GM12878 (cell line): ENCODE measurements around the gene ACSF2. TPM values are rescaled to one million over a fixed set of nuclear protein-coding genes. Genes with fewer than 3 reads are reported as not detected.

Experiments
- ATF7 ChIP-seq: fragments of 450-650 bp; IDR thresholded peaks from 2 replicates; pipeline ENCODE4 v1.6.1; 2016; ENCODE audit warnings: low read depth, mild to moderate bottlenecking
- BCL11A ChIP-seq: IDR thresholded peaks from 2 replicates; pipeline ENCODE4 v1.6.1; 2011; ENCODE audit warnings: low read depth, low read length
- CBX3 ChIP-seq: fragments of 200-600 bp; sonication (generic); IDR thresholded peaks from 2 replicates; pipeline ENCODE4 v1.6.1; 2016; ENCODE audit warnings: low read depth, borderline replicate concordance
- CREB1 ChIP-seq: IDR thresholded peaks from 2 replicates; pipeline ENCODE4 v1.6.1; 2012; ENCODE audit warnings: low read depth, mild to moderate bottlenecking, inconsistent platforms
- DPF2 ChIP-seq: fragments of 450-650 bp; IDR thresholded peaks from 2 replicates; pipeline ENCODE4 v1.6.1; 2017; ENCODE audit warnings: mild to moderate bottlenecking
- ESRRA ChIP-seq: IDR thresholded peaks from 2 replicates; pipeline ENCODE4 v1.6.1; 2012; ENCODE audit warnings: mild to moderate bottlenecking, low read length, improper control_type of control experiment
- HCFC1 ChIP-seq: fragments of 150-350 bp; IDR thresholded peaks from 2 replicates; pipeline ENCODE4 v1.6.1; 2014; ENCODE audit warnings: low read length
- IRF5 ChIP-seq: fragments of 450-650 bp; IDR thresholded peaks from 2 replicates; pipeline ENCODE4 v1.6.1; 2017; ENCODE audit warnings: borderline replicate concordance
- KLF5 ChIP-seq: fragments of 450-650 bp; IDR thresholded peaks from 2 replicates; pipeline ENCODE4 v1.6.1; 2014; ENCODE audit warnings: mild to moderate bottlenecking; ENCODE audit not compliant: partially characterized antibody
- MEF2B ChIP-seq: fragments of 450-650 bp; IDR thresholded peaks from 2 replicates; pipeline ENCODE4 v1.6.1; 2018; ENCODE audit warnings: mild to moderate bottlenecking, moderate library complexity; ENCODE audit not compliant: partially characterized antibody, poor library complexity, severe bottlenecking
- MYB ChIP-seq: fragments of 150-350 bp; IDR thresholded peaks from 2 replicates; pipeline ENCODE4 v1.6.1; 2014; ENCODE audit warnings: mild to moderate bottlenecking, low read depth, low read length, borderline replicate concordance
- NFIC ChIP-seq: IDR thresholded peaks from 2 replicates; pipeline ENCODE4 v1.6.1; 2012; ENCODE audit warnings: low read depth, mild to moderate bottlenecking, inconsistent platforms, low read length, moderate library complexity
- PAX8 ChIP-seq: fragments of 450-650 bp; IDR thresholded peaks from 2 replicates; pipeline ENCODE4 v1.6.1; 2017; ENCODE audit warnings: mild to moderate bottlenecking, moderate library complexity
- RB1 ChIP-seq: fragments of 450-650 bp; formaldehyde crosslinking; IDR thresholded peaks from 2 replicates; pipeline ENCODE4 v1.6.1; 2017; ENCODE audit warnings: mild to moderate bottlenecking, borderline replicate concordance
- REST ChIP-seq: IDR thresholded peaks from 2 replicates; pipeline ENCODE4 v1.6.1; 2012; ENCODE audit warnings: mild to moderate bottlenecking, low read depth, low read length
- TCF3 ChIP-seq: IDR thresholded peaks from 2 replicates; pipeline ENCODE4 v1.6.1; 2012; ENCODE audit warnings: low read depth, mild to moderate bottlenecking, low read length, borderline replicate concordance; ENCODE audit not compliant: insufficient read depth
- WRNIP1 ChIP-seq: IDR thresholded peaks from 2 replicates; pipeline ENCODE4 v1.6.1; 2011; ENCODE audit warnings: low read depth, low read length, improper control_type of control experiment, borderline replicate concordance
- ZNF24 ChIP-seq: fragments of 450-650 bp; IDR thresholded peaks from 2 replicates; pipeline ENCODE4 v1.6.1; 2017; ENCODE audit warnings: antibody characterized with exemption, mild to moderate bottlenecking
- polyA plus RNA-seq, 11 experiments: library from polyadenylated mRNA; depleted of rRNA in 4 of 11; unstranded in 6 of 11; stranded (reverse) in 5 of 11; fragments of >200 nt; fragmentation: Nextera tagmentation in 4 of 11; fragmentation: Illumina TruSeq in 1 of 11; extraction: Ambion mirVana in 4 of 11; extraction: Trizol in 1 of 11; gene quantifications; 1 replicate in 1 of 11; 2 replicates in 10 of 11; pipeline versions ENCODE4 v1.2.1 to v1.2.3, GENCODE V29; 2011 to 2016; ENCODE audit warnings: inconsistent platforms in 2 of 11, missing spikeins in 2 of 11, low read depth in 1 of 11
- total RNA-seq, 4 experiments: library from RNA; depleted of rRNA in 3 of 4; stranded (reverse); fragments of >200 nt in 3 of 4; fragmentation: Illumina TruSeq in 1 of 4; extraction: Trizol in 1 of 4; gene quantifications; 2 replicates each; pipeline versions ENCODE4 v1.2.1 to v1.2.3, GENCODE V29; 2013 to 2021
- TF ChIP-seq, protein P1 (sequence below): fragments of 450-650 bp; IDR thresholded peaks from 2 replicates; pipeline ENCODE4 v1.6.1; 2017; ENCODE audit warnings: low read depth, mild to moderate bottlenecking, moderate library complexity
- TF ChIP-seq, protein P2 (sequence below): IDR thresholded peaks from 2 replicates; pipeline ENCODE4 v1.6.1; 2012; ENCODE audit warnings: improper control_type of control experiment, low read depth, low read length; ENCODE audit not compliant: insufficient replicate concordance

The ACSF2 gene
- total and polyA plus RNA-seq, 10 of the 15 experiments (the other 5 are each of a cell fraction or from before 2014, with no cell fraction given): 7.1 to 32.8 (median 16.8) TPM

DNA sequence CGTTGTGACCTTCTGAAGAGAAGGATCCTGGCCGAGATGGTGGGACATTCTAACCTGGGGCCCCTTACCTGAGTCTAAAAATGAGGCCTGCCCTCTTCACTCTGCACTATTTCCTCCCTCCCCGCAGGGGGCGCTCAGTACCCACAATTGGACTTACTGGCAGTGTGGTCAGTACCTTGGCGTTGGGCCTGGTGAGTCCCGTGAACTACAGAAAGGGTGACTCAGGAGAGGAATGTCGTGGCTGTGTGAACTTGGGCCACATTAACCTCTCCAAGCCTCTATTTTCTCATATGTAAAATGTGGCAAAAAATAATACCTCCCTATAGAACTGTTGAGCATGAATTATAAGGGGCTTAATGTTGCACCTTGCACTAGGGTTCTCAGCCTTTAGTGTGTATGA is 56.5 kb downstream of the ACSF2 start (continued):
- no peak for TF ChIP-seq CBX3
- no peak for TF ChIP-seq KLF5
- no peak for TF ChIP-seq NFIC
- no peak for TF ChIP-seq PAX8
- TF ChIP-seq RB1: 0 out of 2 replicates have a peak, but pooled peaks have one; percentile 60
- TF ChIP-seq, protein P1, sequence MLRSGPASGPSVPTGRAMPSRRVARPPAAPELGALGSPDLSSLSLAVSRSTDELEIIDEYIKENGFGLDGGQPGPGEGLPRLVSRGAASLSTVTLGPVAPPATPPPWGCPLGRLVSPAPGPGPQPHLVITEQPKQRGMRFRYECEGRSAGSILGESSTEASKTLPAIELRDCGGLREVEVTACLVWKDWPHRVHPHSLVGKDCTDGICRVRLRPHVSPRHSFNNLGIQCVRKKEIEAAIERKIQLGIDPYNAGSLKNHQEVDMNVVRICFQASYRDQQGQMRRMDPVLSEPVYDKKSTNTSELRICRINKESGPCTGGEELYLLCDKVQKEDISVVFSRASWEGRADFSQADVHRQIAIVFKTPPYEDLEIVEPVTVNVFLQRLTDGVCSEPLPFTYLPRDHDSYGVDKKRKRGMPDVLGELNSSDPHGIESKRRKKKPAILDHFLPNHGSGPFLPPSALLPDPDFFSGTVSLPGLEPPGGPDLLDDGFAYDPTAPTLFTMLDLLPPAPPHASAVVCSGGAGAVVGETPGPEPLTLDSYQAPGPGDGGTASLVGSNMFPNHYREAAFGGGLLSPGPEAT: no peak
- TF ChIP-seq BCL11A: no peak
- no peak for TF ChIP-seq REST
- no peak for TF ChIP-seq MYB
- peak; percentile 81 for TF ChIP-seq ESRRA
- TF ChIP-seq, protein P2, sequence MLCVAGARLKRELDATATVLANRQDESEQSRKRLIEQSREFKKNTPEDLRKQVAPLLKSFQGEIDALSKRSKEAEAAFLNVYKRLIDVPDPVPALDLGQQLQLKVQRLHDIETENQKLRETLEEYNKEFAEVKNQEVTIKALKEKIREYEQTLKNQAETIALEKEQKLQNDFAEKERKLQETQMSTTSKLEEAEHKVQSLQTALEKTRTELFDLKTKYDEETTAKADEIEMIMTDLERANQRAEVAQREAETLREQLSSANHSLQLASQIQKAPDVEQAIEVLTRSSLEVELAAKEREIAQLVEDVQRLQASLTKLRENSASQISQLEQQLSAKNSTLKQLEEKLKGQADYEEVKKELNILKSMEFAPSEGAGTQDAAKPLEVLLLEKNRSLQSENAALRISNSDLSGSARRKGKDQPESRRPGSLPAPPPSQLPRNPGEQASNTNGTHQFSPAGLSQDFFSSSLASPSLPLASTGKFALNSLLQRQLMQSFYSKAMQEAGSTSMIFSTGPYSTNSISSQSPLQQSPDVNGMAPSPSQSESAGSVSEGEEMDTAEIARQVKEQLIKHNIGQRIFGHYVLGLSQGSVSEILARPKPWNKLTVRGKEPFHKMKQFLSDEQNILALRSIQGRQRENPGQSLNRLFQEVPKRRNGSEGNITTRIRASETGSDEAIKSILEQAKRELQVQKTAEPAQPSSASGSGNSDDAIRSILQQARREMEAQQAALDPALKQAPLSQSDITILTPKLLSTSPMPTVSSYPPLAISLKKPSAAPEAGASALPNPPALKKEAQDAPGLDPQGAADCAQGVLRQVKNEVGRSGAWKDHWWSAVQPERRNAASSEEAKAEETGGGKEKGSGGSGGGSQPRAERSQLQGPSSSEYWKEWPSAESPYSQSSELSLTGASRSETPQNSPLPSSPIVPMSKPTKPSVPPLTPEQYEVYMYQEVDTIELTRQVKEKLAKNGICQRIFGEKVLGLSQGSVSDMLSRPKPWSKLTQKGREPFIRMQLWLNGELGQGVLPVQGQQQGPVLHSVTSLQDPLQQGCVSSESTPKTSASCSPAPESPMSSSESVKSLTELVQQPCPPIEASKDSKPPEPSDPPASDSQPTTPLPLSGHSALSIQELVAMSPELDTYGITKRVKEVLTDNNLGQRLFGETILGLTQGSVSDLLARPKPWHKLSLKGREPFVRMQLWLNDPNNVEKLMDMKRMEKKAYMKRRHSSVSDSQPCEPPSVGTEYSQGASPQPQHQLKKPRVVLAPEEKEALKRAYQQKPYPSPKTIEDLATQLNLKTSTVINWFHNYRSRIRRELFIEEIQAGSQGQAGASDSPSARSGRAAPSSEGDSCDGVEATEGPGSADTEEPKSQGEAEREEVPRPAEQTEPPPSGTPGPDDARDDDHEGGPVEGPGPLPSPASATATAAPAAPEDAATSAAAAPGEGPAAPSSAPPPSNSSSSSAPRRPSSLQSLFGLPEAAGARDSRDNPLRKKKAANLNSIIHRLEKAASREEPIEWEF: no peak
- TF ChIP-seq DPF2: no peak
- TF ChIP-seq CREB1: no peak
- no peak for TF ChIP-seq IRF5
- TF ChIP-seq ZNF24: no peak
- peak; percentile 29; the same call in 1 of the 2 replicates for TF ChIP-seq ATF7
- TF ChIP-seq HCFC1: no peak
- TF ChIP-seq MEF2B: no peak
- no peak for TF ChIP-seq WRNIP1
- no peak for TF ChIP-seq TCF3
